EH (cell line): ENCODE measurements around the gene RASSF5.
A peak's percentile ranks its signal among the peaks of the same experiment; 100 is the strongest.
"Not testable (repeated sequence)": the region's sequence is repeated elsewhere in the genome, so short reads cannot be mapped to it uniquely, and the experiment has no call there.

Experiments used
- DNase-seq: peaks from one replicate; pipeline ENCODE4 v3.0.0-alpha.2; 2015; ENCODE audit warnings: low read depth

RASSF5 gene

DNA sequence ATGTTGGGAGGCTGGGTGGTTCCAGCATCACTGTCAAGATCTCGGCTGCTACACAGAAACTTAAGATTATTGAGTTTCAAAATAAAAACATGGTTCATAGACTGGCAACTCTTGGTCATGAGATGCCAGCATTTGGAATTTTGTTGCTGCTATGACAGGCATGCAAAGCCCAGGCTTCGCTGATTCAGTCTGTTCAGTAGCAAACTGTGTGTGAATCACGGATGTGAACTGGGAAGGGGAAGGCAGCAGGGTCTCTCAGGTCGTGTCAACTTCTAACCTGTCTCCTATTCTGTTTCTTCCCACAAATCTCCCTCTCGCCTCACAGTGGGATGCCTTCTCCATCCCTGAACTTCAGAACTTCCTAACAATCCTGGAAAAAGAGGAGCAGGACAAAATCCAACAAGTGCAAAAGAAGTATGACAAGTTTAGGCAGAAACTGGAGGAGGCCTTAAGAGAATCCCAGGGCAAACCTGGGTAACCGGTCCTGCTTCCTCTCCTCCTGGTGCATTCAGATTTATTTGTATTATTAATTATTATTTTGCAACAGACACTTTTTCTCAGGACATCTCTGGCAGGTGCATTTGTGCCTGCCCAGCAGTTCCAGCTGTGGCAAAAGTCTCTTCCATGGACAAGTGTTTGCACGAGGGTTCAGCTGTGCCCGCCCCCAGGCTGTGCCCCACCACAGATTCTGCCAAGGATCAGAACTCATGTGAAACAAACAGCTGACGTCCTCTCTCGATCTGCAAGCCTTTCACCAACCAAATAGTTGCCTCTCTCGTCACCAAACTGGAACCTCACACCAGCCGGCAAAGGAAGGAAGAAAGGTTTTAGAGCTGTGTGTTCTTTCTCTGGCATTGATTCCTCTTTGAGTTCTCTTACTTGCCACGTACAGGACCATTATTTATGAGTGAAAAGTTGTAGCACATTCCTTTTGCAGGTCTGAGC lies 79.4 kb downstream of the RASSF5 start:
- DNase-seq: no peak

DNA sequence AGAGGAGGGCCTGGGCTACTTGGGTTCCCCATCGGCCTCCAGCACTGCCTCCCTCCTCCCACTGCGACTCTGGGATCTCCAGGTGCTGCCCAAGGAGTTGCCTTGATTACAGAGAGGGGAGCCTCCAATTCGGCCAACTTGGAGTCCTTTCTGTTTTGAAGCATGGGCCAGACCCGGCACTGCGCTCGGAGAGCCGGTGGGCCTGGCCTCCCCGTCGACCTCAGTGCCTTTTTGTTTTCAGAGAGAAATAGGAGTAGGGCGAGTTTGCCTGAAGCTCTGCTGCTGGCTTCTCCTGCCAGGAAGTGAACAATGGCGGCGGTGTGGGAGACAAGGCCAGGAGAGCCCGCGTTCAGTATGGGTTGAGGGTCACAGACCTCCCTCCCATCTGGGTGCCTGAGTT lies 80.6 kb downstream of the RASSF5 start:
- DNase-seq: no peak

DNA sequence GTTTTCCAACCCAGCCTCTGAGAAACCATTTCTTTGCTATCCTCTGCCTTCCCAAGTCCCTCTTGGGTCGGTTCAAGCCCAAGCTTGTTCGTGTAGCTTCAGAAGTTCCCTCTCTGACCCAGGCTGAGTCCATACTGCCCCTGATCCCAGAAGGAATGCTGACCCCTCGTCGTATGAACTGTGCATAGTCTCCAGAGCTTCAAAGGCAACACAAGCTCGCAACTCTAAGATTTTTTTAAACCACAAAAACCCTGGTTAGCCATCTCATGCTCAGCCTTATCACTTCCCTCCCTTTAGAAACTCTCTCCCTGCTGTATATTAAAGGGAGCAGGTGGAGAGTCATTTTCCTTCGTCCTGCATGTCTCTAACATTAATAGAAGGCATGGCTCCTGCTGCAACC lies 81.2 kb downstream of the RASSF5 start:
- DNase-seq: peak; percentile 20

DNA sequence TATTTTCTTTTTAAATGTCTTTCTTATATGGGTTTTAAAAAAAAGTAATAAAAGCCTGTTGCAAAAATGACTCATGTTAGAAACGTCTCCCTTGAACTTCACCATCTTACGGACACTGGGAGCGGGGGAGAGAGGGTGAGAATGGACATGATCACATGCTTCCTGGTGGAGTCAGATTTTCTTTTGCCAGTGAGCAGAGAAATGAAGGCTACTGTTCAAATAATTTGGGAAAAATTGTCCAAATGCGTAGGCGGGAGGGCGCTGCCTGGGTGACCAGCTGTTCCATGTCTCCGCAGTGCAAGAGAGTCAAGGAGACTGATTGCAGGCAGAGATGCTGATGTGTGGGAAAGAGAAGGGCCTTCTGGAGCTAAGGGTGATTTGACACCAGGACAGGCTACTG lies 81.9 kb downstream of the RASSF5 start:
- peak; percentile 97 for DNase-seq

- DNase-seq: peak; percentile 83
Measured at GRCh38 chr1:206590025-206590758, 82.9 kb downstream of the RASSF5 start.

DNA sequence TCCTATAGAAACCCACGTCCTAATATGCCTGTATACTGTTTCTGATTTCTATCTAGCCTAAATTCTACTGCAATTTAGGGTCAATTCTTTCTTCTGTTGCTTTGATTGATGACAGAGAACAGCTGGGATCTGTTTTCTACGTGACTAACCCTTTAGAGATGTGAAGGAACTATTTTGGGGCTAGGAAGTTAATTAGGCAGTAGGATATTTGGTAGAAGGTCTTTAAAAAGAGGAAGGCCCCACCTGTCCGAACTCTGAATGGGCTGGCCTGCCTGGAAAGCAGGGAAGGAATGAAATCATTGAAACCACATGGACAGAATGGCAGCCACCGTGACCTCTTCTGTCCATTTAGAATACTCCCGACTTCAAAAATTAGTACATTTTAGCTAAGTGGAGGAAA lies 83.9 kb downstream of the RASSF5 start:
- DNase-seq: no peak

DNA sequence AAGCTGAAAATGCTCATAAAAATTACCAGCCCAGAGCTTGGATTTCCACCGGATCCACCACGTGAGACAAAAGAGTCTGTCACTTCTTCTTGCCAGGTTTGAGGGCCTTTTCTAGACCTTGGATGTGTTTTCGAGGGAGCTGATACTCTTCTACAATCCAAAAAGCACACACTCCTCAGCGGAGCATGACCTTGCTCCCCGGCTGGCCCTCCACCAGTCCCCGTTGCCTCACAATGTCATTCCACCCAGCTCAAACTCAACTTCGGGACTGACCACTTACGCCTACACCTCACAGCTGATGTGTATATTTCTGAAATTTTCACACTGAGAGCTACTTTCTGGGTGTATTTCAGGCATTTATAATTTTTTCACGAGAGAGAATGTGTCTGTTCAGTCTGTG lies 84.4 kb downstream of the RASSF5 start:
- no peak for DNase-seq

- DNase-seq: no peak
Measured at GRCh38 chr1:206593351-206593925, 86.1 kb downstream of the RASSF5 start.

DNA sequence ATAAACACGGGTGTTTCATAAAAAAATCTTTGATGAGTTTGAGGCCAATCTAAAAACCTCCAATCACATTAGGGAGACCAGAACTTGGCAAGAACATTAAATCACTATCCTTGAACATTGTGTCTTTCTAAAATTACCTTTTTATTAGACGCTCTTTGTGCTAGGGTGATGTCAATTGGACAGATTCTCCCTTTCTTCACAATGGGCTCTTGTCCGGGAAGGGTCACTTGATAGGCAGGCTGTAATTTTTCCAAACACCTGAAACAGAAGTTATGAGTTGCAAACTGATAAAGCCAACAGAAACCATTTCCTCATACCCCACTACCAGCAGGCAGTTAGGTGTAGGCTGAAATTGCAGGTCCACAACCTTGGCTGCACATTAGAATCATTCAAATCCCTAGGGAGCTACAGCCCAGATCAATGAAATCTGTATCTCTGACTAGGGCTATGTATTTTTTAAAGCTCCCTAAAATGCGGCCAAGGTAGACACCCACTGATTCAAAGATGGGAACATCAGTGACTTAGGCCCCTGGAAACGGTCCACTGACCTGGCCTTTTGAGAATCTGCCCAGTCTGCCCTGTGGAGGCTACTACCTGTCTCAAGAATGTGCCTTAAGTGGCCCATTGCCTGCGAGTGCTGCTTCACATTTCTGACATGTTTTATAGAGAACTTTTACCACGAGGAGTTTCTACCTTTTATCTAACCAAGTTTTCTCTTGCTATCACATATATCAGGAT lies 88.4 kb downstream of the RASSF5 start:
- DNase-seq: no peak

DNA sequence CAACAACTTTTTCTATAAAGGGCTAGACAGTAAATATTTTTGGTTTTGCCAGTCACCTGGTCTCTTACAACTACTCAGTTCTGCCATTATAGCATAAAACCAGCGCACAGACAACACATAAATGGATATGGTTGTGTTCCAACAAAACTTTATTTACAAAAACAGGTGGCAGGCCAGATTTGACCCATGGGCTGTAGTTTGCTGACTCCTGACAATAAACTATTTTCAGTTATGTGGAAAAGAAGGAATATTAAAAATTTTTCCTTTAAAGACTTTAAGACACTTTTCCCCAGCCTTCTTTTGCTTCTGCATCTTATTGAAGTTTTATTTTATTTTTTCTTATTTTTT lies 89.0 kb downstream of the RASSF5 start:
- no peak for DNase-seq

- DNase-seq: peak; percentile 14
Measured at GRCh38 chr1:206600527-206600926, 93.2 kb downstream of the RASSF5 start.

DNA sequence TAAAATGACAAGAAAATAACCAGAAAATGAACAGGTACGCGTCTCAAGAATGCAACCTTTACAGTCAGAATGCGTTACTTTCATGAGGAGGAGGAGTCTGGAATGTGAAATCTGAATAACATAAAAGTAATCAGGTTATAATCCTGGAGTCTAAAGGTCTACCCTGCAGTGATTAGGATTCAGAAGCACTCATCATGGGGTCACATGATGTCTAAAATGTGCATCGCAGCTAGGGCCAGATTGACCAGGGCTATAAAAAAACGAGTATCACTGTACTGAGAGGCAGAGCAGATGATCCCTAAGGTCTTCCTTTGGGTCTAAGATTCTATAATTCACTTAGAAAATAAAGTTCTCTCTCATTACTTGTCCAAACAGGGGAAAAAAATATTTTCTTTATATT lies 97.5 kb downstream of the RASSF5 start:
- DNase-seq: no peak

- DNase-seq: peak; percentile 40
Measured at GRCh38 chr1:206606867-206607266, 99.5 kb downstream of the RASSF5 start.

DNA sequence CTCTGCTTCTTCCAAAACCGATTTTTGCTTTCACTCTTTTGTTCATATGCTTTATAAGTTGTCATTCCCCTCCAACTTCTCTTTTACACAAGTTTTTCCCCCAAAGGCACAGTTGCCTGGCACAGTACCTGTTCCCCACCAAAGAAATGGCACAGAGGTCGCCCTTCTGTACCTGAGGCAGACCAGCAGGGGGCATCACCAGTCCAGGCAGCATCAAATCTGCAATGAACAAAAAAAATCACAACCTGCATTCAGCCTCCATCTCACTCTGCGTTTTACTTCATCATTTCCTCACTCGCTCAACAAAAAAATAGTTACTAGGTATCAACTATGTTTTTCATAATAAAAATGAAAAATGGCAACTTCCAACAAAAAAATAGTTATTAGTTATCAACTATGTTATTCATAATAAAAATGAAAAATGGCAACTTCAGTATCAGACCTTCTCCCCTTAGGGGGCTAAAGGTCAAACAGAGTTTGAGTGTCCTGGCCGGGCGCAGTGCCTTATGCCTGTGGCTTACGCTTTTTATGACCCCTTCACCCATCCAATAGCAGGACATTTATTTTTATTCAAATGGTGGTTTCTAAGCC lies 100.9 kb downstream of the RASSF5 start:
- peak; percentile 53 for DNase-seq

DNA sequence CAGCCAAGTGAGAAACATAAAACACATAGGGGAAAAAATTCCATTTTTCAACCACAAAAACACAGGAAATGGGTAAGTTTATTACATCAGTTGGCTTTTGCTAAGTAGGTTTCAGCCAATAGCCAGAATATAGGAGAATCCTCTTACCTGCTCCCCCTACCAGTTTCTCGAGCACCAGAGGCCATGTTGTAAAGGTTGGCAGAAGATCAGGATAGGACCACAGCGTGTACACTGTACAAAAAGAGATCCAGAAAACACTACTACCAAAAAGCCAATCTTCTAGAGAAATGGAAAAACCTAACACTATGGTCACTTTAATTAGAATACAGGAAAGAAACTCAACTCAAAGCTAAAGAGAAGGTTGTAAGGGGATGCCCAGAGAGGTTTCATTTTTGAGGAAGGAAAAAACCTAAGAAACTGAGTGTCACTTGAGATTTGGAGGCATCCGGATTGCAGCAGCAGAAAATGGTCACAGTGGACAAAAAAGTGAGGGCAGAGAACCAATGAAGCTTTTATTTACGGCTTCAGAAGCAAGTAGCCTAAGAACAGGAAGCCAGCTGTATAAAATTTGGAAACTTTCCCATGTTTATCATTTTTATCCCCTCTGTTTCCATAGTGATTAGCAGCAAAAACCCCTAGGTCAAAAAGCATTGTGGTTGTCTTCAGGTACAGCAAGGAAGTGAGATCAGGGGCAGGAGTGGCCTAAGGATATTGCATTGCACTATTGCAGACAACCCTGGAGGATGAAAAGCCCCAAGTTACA lies 102.1 kb downstream of the RASSF5 start:
- no peak for DNase-seq

DNA sequence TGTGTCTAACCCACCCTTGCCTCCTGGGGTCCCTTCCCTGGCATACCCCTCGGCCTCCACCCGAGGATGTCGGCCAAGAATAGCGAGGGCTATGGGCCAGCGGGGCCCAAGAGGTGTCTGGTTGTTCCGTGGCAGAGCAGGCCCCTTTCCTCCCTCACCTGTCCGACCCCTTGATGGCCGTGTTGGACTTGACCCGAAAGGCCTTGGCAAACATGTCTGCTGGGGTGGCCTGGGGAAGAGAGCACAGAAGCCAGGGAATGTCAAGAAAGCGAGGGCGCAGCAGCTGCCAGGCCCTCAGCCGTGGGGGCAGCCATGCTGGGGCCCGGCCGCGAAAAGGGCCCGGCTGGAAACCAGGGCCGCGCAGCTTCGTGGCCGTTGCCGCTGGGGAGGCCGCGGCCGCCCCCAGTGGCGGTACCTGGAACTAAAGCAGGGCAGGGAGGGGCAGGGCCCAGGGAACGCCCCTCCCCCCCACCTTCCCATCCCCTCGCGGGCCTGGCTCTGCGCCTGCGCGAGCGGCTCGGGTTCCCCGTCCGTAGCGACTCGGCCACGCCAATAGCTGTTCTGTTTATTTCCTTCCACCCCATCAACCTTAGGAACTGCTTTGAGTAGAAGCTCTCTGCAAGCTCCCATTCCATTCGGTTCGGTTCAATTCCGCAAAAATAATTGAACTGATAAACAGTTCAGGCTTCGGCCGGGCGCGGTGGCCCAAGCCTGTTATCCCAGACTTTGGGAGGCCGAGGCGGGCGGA lies 105.0 kb downstream of the RASSF5 start, which contains the start of gene EIF2D:
EIF2D (minus strand) TSS at position 337 of the 748 bp plus-strand sequence; CDS start at position 214, 123 bp downstream.
- DNase-seq: peak; percentile 94

DNA sequence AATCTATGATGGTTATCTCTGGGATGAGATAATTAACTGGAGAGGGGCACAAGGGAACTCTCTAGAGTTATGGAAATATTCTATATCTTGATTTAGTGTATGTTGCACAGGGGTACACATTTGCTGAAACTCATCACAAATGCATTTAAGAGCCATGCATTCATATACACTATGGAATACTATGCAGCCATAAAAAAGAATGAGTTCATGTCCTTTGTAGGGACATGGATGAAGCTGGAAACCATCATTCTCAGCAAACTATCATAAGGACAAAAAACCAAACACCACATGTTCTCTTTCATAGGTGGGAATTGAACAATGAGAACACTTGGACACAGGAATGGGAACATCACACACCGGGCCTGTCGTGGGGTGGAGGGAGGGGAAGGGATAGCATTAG lies 119.1 kb downstream of the RASSF5 start:
- DNase-seq: not testable (repeated sequence)

DNA sequence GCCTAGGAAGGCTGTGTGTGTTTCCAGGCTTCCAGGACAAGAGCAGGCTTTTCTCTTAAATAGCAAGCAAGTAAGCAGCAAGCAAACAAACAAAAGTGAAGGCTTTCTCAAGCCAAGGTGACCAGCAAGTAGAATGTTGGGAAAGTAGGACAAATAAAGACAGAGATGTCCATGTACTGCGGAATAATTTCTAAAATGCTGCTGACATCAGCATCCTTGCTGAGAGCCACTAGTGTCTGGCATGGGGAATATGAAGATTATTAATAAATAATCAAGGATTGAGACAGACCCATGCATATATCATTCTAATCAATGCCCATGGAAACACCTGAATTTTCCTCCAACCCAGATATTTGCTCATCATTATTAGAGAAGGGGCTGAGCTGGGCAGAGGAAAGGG lies 121.6 kb downstream of the RASSF5 start:
- DNase-seq: no peak

GRCh38 chr1:206631085-206631509 lies 123.8 kb downstream of the RASSF5 start:
- peak; percentile 86 for DNase-seq

GRCh38 chr1:206633708-206634121 lies 126.4 kb downstream of the RASSF5 start:
- peak; percentile 78 for DNase-seq
